ENCODE measurements around the gene MOCS1.

DNA sequence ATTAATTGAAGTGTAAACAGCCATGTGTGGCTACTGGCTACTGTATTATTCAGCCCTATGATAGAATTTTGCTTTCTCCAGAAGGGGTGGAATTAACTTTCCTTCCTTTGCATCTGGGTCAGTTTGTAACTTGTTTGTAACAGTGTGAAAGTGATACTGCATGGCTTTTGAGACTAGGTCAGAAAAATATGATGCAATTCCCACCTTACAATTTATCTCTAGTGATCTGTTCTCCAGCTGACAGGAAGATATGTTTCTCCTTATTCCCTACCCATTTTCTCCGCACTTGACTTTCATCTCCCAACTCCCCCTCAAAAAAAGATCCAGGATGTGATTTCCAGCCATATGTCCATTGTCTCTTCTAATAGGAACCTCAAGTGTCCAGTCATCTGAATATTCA lies 2.6 kb upstream of the MOCS1 start:
- TF ChIP-seq, protein P1, sequence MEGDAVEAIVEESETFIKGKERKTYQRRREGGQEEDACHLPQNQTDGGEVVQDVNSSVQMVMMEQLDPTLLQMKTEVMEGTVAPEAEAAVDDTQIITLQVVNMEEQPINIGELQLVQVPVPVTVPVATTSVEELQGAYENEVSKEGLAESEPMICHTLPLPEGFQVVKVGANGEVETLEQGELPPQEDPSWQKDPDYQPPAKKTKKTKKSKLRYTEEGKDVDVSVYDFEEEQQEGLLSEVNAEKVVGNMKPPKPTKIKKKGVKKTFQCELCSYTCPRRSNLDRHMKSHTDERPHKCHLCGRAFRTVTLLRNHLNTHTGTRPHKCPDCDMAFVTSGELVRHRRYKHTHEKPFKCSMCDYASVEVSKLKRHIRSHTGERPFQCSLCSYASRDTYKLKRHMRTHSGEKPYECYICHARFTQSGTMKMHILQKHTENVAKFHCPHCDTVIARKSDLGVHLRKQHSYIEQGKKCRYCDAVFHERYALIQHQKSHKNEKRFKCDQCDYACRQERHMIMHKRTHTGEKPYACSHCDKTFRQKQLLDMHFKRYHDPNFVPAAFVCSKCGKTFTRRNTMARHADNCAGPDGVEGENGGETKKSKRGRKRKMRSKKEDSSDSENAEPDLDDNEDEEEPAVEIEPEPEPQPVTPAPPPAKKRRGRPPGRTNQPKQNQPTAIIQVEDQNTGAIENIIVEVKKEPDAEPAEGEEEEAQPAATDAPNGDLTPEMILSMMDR (IDR thresholded peaks at IDR 0.05; ENCODE audit: low read depth, low read length): no peak
- TF ChIP-seq EZH2phosphoT487 (IDR thresholded peaks at IDR 0.05; ENCODE audit: low read depth): no peak

All from OCI-LY3 (cell line).